Right lobe of liver (tissue), 4 donors: ENCODE results near the gene KLHL26.

ENCODE experiments used
- CTCF ChIP-seq, 4 donors: fragments of 200-600 bp in 3 of 4; fragments of 450-650 bp in 1 of 4; IDR thresholded peaks; one replicate each; pipeline versions ENCODE4 v1.5.1 to v1.8.0; 2016 to 2022; ENCODE audit warnings: antibody characterized with exemption in 4 of 4, mild to moderate bottlenecking in 2 of 4
- POLR2A ChIP-seq: fragments of 450-650 bp; IDR thresholded peaks from one replicate; pipeline ENCODE4 v1.6.1; 2017; ENCODE audit warnings: antibody characterized with exemption, mild to moderate bottlenecking
- donor health status: DM: no; HTN: no; CAD: no.
- donor health status: DM: no; HTN: no; CAD: no.
- donor health status: DM: no; HTN: yes; CAD: no.

- TF ChIP-seq CTCF (IDR thresholded peaks at IDR 0.05) (no peak), POLR2A (no peak)
Measured at GRCh38 chr19:18672606-18673337, 35.9 kb downstream of the KLHL26 start.
